H1 (cell line): ENCODE results near the gene PHLPP1. TPM values are rescaled to one million over a fixed set of nuclear protein-coding genes. Genes with fewer than 3 reads are reported as not detected.
A peak's percentile ranks its signal among the peaks of the same experiment; 100 is the strongest.

Experiments
- CTCF ChIA-PET: fragments of 300-600 bp; sonication (Branson Sonifier 250); formaldehyde crosslinking; loops from one replicate; lab custom pipeline; 2021; ENCODE audit not compliant: partially characterized antibody; lab: Charles Lee
- POLR2A ChIA-PET: fragments of 300-600 bp; sonication (Branson Sonifier 250); formaldehyde crosslinking; loops from one replicate; lab custom pipeline; 2021; ENCODE audit warnings: inconsistent platforms; ENCODE audit not compliant: partially characterized antibody; lab: Charles Lee
- DNase-seq, 2 experiments: peaks; one replicate each; pipeline versions ENCODE4 v3.0.0 to v3.0.0-alpha.2; 2010 to 2022; ENCODE audit warnings: low spot score in 2 of 2, low read depth in 1 of 2, mixed read lengths in 1 of 2
- FAIRE-seq: peaks from 2 replicates; lab custom pipeline; 2011; peaks lifted over from hg19 to GRCh38; lab: Jason Lieb, UNC
- H2AFZ ChIP-seq: 2 replicates; pipeline ENCODE4 v1.8.1; 2012; ENCODE audit warnings: low read length, inconsistent platforms
- H2AK5ac ChIP-seq: 2 replicates; pipeline ENCODE4 v1.6.1; 2013; ENCODE audit warnings: low read depth, low read length
- H2BK120ac ChIP-seq: replicated peaks from 2 replicates; pipeline ENCODE3; 2013; ENCODE audit warnings: low read depth, low read length, inconsistent platforms
- H2BK12ac ChIP-seq: 2 replicates; pipeline ENCODE4 v1.6.1; 2013; ENCODE audit warnings: low read depth, low read length
- H2BK15ac ChIP-seq: 2 replicates; pipeline ENCODE4 v1.6.1; 2013; ENCODE audit warnings: low read length
- H2BK20ac ChIP-seq: 2 replicates; pipeline ENCODE4 v1.6.1; 2013; ENCODE audit warnings: low read length
- H2BK5ac ChIP-seq: 2 replicates; pipeline ENCODE4 v1.6.1; 2013; ENCODE audit warnings: low read depth, low read length
- H3K14ac ChIP-seq: 2 replicates; pipeline ENCODE4 v1.6.1; 2013; ENCODE audit warnings: inconsistent platforms; ENCODE audit not compliant: insufficient read length
- H3K18ac ChIP-seq: 2 replicates; pipeline ENCODE4 v1.6.1; 2013; ENCODE audit warnings: low read length; ENCODE audit errors: extremely low read depth
- H3K23ac ChIP-seq: 2 replicates; pipeline ENCODE4 v1.6.1; 2013; ENCODE audit warnings: inconsistent platforms; ENCODE audit not compliant: insufficient read length
- H3K23me2 ChIP-seq: 2 replicates; pipeline ENCODE4 v1.6.1; 2013; ENCODE audit warnings: low read depth, low read length
- H3K27ac ChIP-seq: 2 replicates; pipeline ENCODE4 v1.6.1; 2011; ENCODE audit warnings: low read depth, low read length, inconsistent platforms
- H3K27me3 ChIP-seq, 4 experiments: replicated peaks in 1 of 4; 1 replicate in 1 of 4; 2 replicates in 3 of 4; pipeline versions ENCODE4 v1.6.1 to v1.8.1; 2011 to 2013; ENCODE audit warnings: low read length in 3 of 4, mild to moderate bottlenecking in 3 of 4, inconsistent platforms in 2 of 4, mixed read lengths in 2 of 4, moderate library complexity in 1 of 4; ENCODE audit not compliant: control insufficient read depth in 3 of 4, insufficient read depth in 3 of 4; ENCODE audit errors: extremely low read depth in 1 of 4
- H3K36me3 ChIP-seq, 4 experiments: 2 replicates each; pipeline versions ENCODE4 v1.6.1 to v1.8.1; 2011 to 2013; ENCODE audit warnings: mild to moderate bottlenecking in 4 of 4, low read length in 3 of 4, moderate library complexity in 2 of 4, control low read depth in 1 of 4, inconsistent platforms in 1 of 4; ENCODE audit not compliant: insufficient read depth in 4 of 4, control insufficient read depth in 2 of 4
- H3K4ac ChIP-seq: replicated peaks from 2 replicates; pipeline ENCODE3; 2013; ENCODE audit warnings: low read length, low read depth, mixed read lengths, inconsistent platforms; ENCODE audit not compliant: insufficient read length
- H3K4me1 ChIP-seq, 4 experiments: replicated peaks in 1 of 4; 1 replicate in 1 of 4; 2 replicates in 3 of 4; pipeline versions ENCODE4 v1.6.1 to v1.8.1; 2011 to 2013; ENCODE audit warnings: low read length in 3 of 4, inconsistent platforms in 2 of 4, mixed read lengths in 1 of 4; ENCODE audit not compliant: insufficient read depth in 4 of 4, control insufficient read depth in 3 of 4
- H3K4me2 ChIP-seq, 2 experiments: 2 replicates each; pipeline versions ENCODE4 v1.6.1 to v1.8.1; 2011 to 2013; ENCODE audit warnings: low read depth in 2 of 2, low read length in 2 of 2, control low read depth in 1 of 2, inconsistent platforms in 1 of 2, mild to moderate bottlenecking in 1 of 2; ENCODE audit not compliant: insufficient read depth in 1 of 2
- H3K4me3 ChIP-seq, 4 experiments: fragments of 200-600, 300-600 bp in 1 of 4; sonication (generic), shearing (Covaris generic), sonication (Bioruptor Twin) in 1 of 4; 2 replicates each; pipeline versions ENCODE4 v1.5.1 to v1.8.1; 2011 to 2016; ENCODE audit warnings: low read length in 4 of 4, low read depth in 3 of 4, control low read depth in 2 of 4, inconsistent platforms in 2 of 4, mild to moderate bottlenecking in 2 of 4, mixed read lengths in 1 of 4, moderate library complexity in 1 of 4; ENCODE audit not compliant: insufficient read depth in 2 of 4; ENCODE audit errors: extremely low read depth in 1 of 4
- H3K56ac ChIP-seq: replicated peaks from 2 replicates; pipeline ENCODE3; 2013; ENCODE audit warnings: low read depth, mild to moderate bottlenecking, mixed read lengths, low read length, inconsistent platforms; ENCODE audit not compliant: insufficient read length
- H3K79me1 ChIP-seq: 2 replicates; pipeline ENCODE4 v1.6.1; 2013; ENCODE audit warnings: low read depth, low read length, control low read depth
- H3K79me2 ChIP-seq, 2 experiments: 2 replicates each; pipeline versions ENCODE4 v1.6.1 to v1.8.1; 2012 to 2013; ENCODE audit warnings: low read length in 2 of 2, mild to moderate bottlenecking in 2 of 2, inconsistent platforms in 1 of 2; ENCODE audit not compliant: insufficient read depth in 2 of 2, control insufficient read depth in 1 of 2
- H3K9ac ChIP-seq, 4 experiments: replicated peaks in 1 of 4; 1 replicate in 1 of 4; 2 replicates in 3 of 4; pipeline versions ENCODE4 v1.6.1 to v1.8.1; 2011 to 2013; ENCODE audit warnings: low read depth in 3 of 4, low read length in 3 of 4, control low read depth in 2 of 4, mild to moderate bottlenecking in 2 of 4, moderate library complexity in 2 of 4, inconsistent platforms in 1 of 4; ENCODE audit errors: extremely low read depth in 1 of 4
- H3K9me3 ChIP-seq, 2 experiments: 2 replicates each; pipeline versions ENCODE4 v1.6.1 to v1.8.1; 2012 to 2013; ENCODE audit warnings: mild to moderate bottlenecking in 2 of 2, moderate library complexity in 2 of 2, control low read depth in 1 of 2, inconsistent platforms in 1 of 2, low read depth in 1 of 2, low read length in 1 of 2, mixed read lengths in 1 of 2; ENCODE audit not compliant: insufficient read depth in 2 of 2
- H4K20me1 ChIP-seq, 2 experiments: replicated peaks in 1 of 2; 2 replicates each; pipeline versions ENCODE3 to v1.8.1; 2011 to 2013; ENCODE audit warnings: inconsistent platforms in 2 of 2, low read length in 2 of 2, mild to moderate bottlenecking in 1 of 2; ENCODE audit not compliant: insufficient read depth in 2 of 2, control insufficient read depth in 1 of 2
- H4K5ac ChIP-seq: 2 replicates; pipeline ENCODE4 v1.6.1; 2013; ENCODE audit warnings: low read length, low read depth, mixed read lengths, inconsistent platforms; ENCODE audit not compliant: insufficient read length
- H4K8ac ChIP-seq: 2 replicates; pipeline ENCODE4 v1.8.0; 2013; ENCODE audit warnings: mild to moderate bottlenecking, moderate library complexity, low read length, inconsistent platforms; ENCODE audit not compliant: insufficient read depth; ENCODE audit errors: extremely low read depth
- H4K91ac ChIP-seq: replicated peaks from 2 replicates; pipeline ENCODE3; 2013; ENCODE audit warnings: low read length, mixed read lengths, inconsistent platforms; ENCODE audit not compliant: insufficient read length
- BCL11A ChIP-seq, 2 experiments: IDR thresholded peaks; one replicate each; pipeline ENCODE4 v1.6.1; 2011; ENCODE audit warnings: low read depth in 2 of 2, low read length in 2 of 2, mild to moderate bottlenecking in 2 of 2
- BRCA1 ChIP-seq: IDR thresholded peaks from 2 replicates; pipeline ENCODE4 v1.6.1; 2012; ENCODE audit warnings: low read depth, low read length, improper control_type of control experiment
- CHD2 ChIP-seq: IDR thresholded peaks from 2 replicates; pipeline ENCODE4 v1.6.1; 2012; ENCODE audit warnings: low read length, improper control_type of control experiment
- MAFK ChIP-seq: IDR thresholded peaks from 2 replicates; pipeline ENCODE4 v1.6.1; 2012; ENCODE audit warnings: low read depth, mild to moderate bottlenecking, improper control_type of control experiment, low read length
- POU5F1 ChIP-seq: IDR thresholded peaks from 2 replicates; pipeline ENCODE4 v1.6.1; 2011; ENCODE audit warnings: low read depth, mild to moderate bottlenecking, low read length, moderate library complexity
- RAD21 ChIP-seq, 2 experiments: IDR thresholded peaks in 1 of 2; conservative IDR thresholded peaks in 1 of 2; 2 replicates each; pipeline ENCODE4 v1.6.1; 2011; ENCODE audit warnings: low read depth in 2 of 2, low read length in 2 of 2, improper control_type of control experiment in 1 of 2, inconsistent platforms in 1 of 2, mild to moderate bottlenecking in 1 of 2, moderate library complexity in 1 of 2
- RFX5 ChIP-seq: IDR thresholded peaks from 2 replicates; pipeline ENCODE4 v1.6.1; 2011; ENCODE audit warnings: low read depth, low read length, improper control_type of control experiment, borderline replicate concordance
- RXRA ChIP-seq: IDR thresholded peaks from 2 replicates; pipeline ENCODE4 v1.6.1; 2011; ENCODE audit warnings: low read depth, mild to moderate bottlenecking, low read length, moderate library complexity; ENCODE audit not compliant: insufficient read depth
- SIN3A ChIP-seq, 2 experiments: IDR thresholded peaks in 1 of 2; conservative IDR thresholded peaks in 1 of 2; 2 replicates each; pipeline ENCODE4 v1.6.1; 2011 to 2012; ENCODE audit warnings: low read length in 2 of 2, improper control_type of control experiment in 1 of 2, low read depth in 1 of 2, mild to moderate bottlenecking in 1 of 2
- SIX5 ChIP-seq: IDR thresholded peaks from 2 replicates; pipeline ENCODE4 v1.6.1; 2011; ENCODE audit warnings: mild to moderate bottlenecking, low read depth, low read length
- SP1 ChIP-seq: IDR thresholded peaks from 2 replicates; pipeline ENCODE4 v1.6.1; 2011; ENCODE audit warnings: low read depth, low read length
- TCF12 ChIP-seq: IDR thresholded peaks from 2 replicates; pipeline ENCODE4 v1.6.1; 2011; ENCODE audit warnings: low read depth, mild to moderate bottlenecking, low read length
- WGBS, 2 experiments: shearing (Covaris generic) in 1 of 2; methylation state at CpG; one replicate each; pipeline versions ENCODE4 v1.1.6 to v1.1.7; 2013 to 2015; ENCODE audit warnings: low lambda C conversion rate in 2 of 2, mixed read lengths in 2 of 2, inconsistent platforms in 1 of 2, low coverage in 1 of 2, missing lambda C conversion rate in 1 of 2; ENCODE audit not compliant: insufficient replicate concordance in 2 of 2, insufficient coverage in 1 of 2, insufficient read length in 1 of 2; ENCODE audit errors: extremely low coverage in 1 of 2, missing lambda C conversion rate in 1 of 2; 5-methylcytosine and 5-hydroxymethylcytosine counted together
- polyA plus RNA-seq, 7 experiments: library from polyadenylated mRNA; depleted of rRNA in 3 of 7; stranded (reverse) in 5 of 7; unstranded in 2 of 7; fragments of >200 nt in 5 of 7; fragments of 200-250 nt in 2 of 7; gene quantifications; 1 replicate in 5 of 7; 2 replicates in 1 of 7; 4 replicates in 1 of 7; pipeline versions ENCODE4 v1.2.1 to v1.2.3, GENCODE V29; 2011 to 2013; ENCODE audit warnings: missing spikeins in 2 of 7, mixed read lengths in 2 of 7
- total RNA-seq: library from RNA; stranded (reverse); fragmentation: NEBNext Ultra II Directional; extraction: Animal tissue kit (Norgen Biotek cat#: 25700); gene quantifications from 2 replicates; pipeline ENCODE4 v1.2.1, GENCODE V29; 2021
- TF ChIP-seq, protein P1 (sequence below): IDR thresholded peaks from 2 replicates; pipeline ENCODE4 v1.6.1; 2012; ENCODE audit warnings: inconsistent platforms
- TF ChIP-seq, protein P2 (sequence below): IDR thresholded peaks from 2 replicates; pipeline ENCODE4 v1.6.1; 2011; ENCODE audit warnings: low read depth, mild to moderate bottlenecking, low read length; ENCODE audit not compliant: insufficient read depth

PHLPP1 gene
- total and polyA plus RNA-seq, 2 of the 8 experiments (the other 6 are each of a cell fraction or from before 2014, with no cell fraction given): 28.0 to 66.3 TPM

DNA sequence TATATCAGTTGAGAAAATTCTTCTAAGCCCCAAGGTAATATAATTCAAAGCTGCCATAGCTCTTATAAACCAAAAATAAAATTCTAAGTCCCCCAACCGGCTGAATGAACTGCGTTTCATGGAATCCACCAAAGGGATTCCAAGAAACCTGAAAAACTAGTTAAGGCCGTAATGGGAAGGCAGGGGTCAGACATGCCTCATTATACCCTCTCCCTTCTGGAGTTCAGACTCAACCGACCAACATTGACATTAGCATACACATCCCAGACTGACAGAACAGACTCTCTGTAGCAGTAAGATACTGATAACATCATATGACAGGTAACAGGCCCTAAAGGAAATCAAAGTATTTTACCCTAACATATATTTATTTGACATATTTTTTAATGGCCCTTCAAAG is 31.4 kb upstream of the PHLPP1 start:
- CTCF ChIA-PET: interaction anchor here (0.6 to 1.2 kb wide), 4 partner anchors 20 to 203 kb away, joined by 3 to 4 read pairs (median 3); no protein-coding TSS in a partner anchor
- H3K27me3 ChIP-seq: no peaks in the 10 kb centered on the region
- H3K4me3 ChIP-seq: no peak overlapping the region
- WGBS, 2 experiments: 65% methylated on average over 4 of the region's 4 CpGs; no CpG with 5 or more reads in 1 of the 2 experiments
- no peak overlapping the region for H3K4ac ChIP-seq
- H3K14ac ChIP-seq: no peak overlapping the region
- H3K4me2 ChIP-seq: no peak overlapping the region
- H3K27ac ChIP-seq: no peak overlapping the region
- H3K56ac ChIP-seq: no peak overlapping the region
- peaks cover 1 to 4% of the 10 kb centered on the region in 2 experiments for H3K9me3 ChIP-seq
- no peaks in the 10 kb centered on the region for H3K79me1 ChIP-seq
- H4K8ac ChIP-seq: no peak overlapping the region
- FAIRE-seq: peak; percentile 39
- H2BK5ac ChIP-seq: no peak overlapping the region
- H4K5ac ChIP-seq: no peak overlapping the region
- no peaks in the 10 kb centered on the region for H4K20me1 ChIP-seq
- H2AK5ac ChIP-seq: no peak overlapping the region
- no peak overlapping the region for H3K23ac ChIP-seq
- no peaks in the 10 kb centered on the region for H3K36me3 ChIP-seq
- peaks cover 0 to 10% (median 7%) of the 10 kb centered on the region in 4 experiments; a peak in 4 of 7 replicates for H3K4me1 ChIP-seq
- no peak overlapping the region for H2BK15ac ChIP-seq
- H4K91ac ChIP-seq: no peak overlapping the region
- H2BK120ac ChIP-seq: no peak overlapping the region
- H3K18ac ChIP-seq: no peak overlapping the region
- H2BK20ac ChIP-seq: no peak overlapping the region
- no peaks in the 10 kb centered on the region for H3K23me2 ChIP-seq
- POLR2A ChIA-PET: no interaction called here
- no peak overlapping the region for H2BK12ac ChIP-seq
- DNase-seq: no peak
- no peaks in the 10 kb centered on the region for H3K79me2 ChIP-seq
- no peak overlapping the region for H2AFZ ChIP-seq
- H3K9ac ChIP-seq: no peak overlapping the region
- TF ChIP-seq, protein P1, sequence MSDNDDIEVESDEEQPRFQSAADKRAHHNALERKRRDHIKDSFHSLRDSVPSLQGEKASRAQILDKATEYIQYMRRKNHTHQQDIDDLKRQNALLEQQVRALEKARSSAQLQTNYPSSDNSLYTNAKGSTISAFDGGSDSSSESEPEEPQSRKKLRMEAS: no peak
- TF ChIP-seq RXRA (no peak), SIN3A (conservative IDR thresholded peaks at IDR 0.05 in 1 of 2, IDR thresholded peaks at IDR 0.05 in 1 of 2; ENCODE audit: low read depth in 1 of 2, low read length in 2 of 2) (no peak), POU5F1 (no peak), RAD21 (IDR thresholded peaks at IDR 0.05 in 1 of 2, conservative IDR thresholded peaks at IDR 0.05 in 1 of 2; ENCODE audit: low read depth in 2 of 2, low read length in 2 of 2) (peak; percentile 13 to 24; a peak in 2 of 4 replicates), SP1 (peak; percentile 65), RFX5 (no peak), SIX5 (no peak), CHD2 (no peak), MAFK (no peak), BRCA1 (no peak), TCF12 (no peak), BCL11A (IDR thresholded peaks at IDR 0.05; ENCODE audit: low read depth in 2 of 2, low read length in 2 of 2) (no peak)
- TF ChIP-seq, protein P2, sequence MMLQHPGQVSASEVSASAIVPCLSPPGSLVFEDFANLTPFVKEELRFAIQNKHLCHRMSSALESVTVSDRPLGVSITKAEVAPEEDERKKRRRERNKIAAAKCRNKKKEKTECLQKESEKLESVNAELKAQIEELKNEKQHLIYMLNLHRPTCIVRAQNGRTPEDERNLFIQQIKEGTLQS: no peak
